HepG2 (cell line): Measurements from ENCODE around the gene ZBTB7A. TPM values are rescaled to one million over a fixed set of nuclear protein-coding genes. Genes with fewer than 3 reads are reported as not detected.

Source experiments
- ATAC-seq: fragments of 200-7000 bp; cut with Tn5 transposase; 3 replicates; pipeline ENCODE4 v1.9.1; 2020; ENCODE audit warnings: mild to moderate bottlenecking, moderate library complexity
- BruUV-seq: library from RNA; stranded (reverse); fragments of 400-500 nt; replicated peaks from 2 replicates; lab custom pipeline; 2021; lab: Mats Ljungman, UMichigan
- CTCF ChIA-PET: fragments of 300-600 bp; formaldehyde crosslinking; extraction: SDS; loops from one replicate; lab custom pipeline; 2021; ENCODE audit warnings: low total read pairs, inconsistent platforms, low intra/inter-chr PET ratio; lab: Yijun Ruan, JAX
- POLR2A ChIA-PET: fragments of 350-600 bp; sonication (Branson Sonifier 250); formaldehyde crosslinking; loops from one replicate; lab custom pipeline; 2020; ENCODE audit warnings: antibody characterized with exemption, inconsistent platforms; lab: Yijun Ruan, JAX
- DNase-seq: peaks from one replicate; pipeline ENCODE4 v3.0.0-alpha.2; 2015; ENCODE audit warnings: low spot score
- FAIRE-seq: peaks from 3 replicates; lab custom pipeline; 2011; peaks lifted over from hg19 to GRCh38; lab: Jason Lieb, UNC
- H2AFZ ChIP-seq: one replicate; pipeline ENCODE4 v1.6.1; 2011; ENCODE audit warnings: low read length, inconsistent platforms
- H3K27ac ChIP-seq: fragments of 300-600 bp; 3 replicates; pipeline ENCODE4 v1.8.0; 2011; ENCODE audit warnings: mixed run types, mild to moderate bottlenecking, mixed read lengths, low read length, inconsistent platforms; ENCODE audit not compliant: insufficient read depth; ENCODE audit errors: extremely low read length
- H3K27me3 ChIP-seq, 2 experiments: fragments of 200-600 bp in 1 of 2; 2 replicates in 1 of 2; 3 replicates in 1 of 2; pipeline versions ENCODE4 v1.6.0 to v1.8.0; 2011; ENCODE audit warnings: low read length in 2 of 2, mild to moderate bottlenecking in 2 of 2, moderate library complexity in 2 of 2, inconsistent platforms in 1 of 2; ENCODE audit not compliant: insufficient read depth in 2 of 2, control insufficient read depth in 1 of 2
- H3K36me3 ChIP-seq, 2 experiments: fragments of 200-600 bp in 1 of 2; replicated peaks in 1 of 2; 2 replicates in 1 of 2; 3 replicates in 1 of 2; pipeline versions ENCODE4 v1.5.1 to v1.8.0; 2011; ENCODE audit warnings: low read length in 2 of 2, inconsistent platforms in 1 of 2; ENCODE audit not compliant: insufficient read depth in 2 of 2, control insufficient read depth in 1 of 2
- H3K4me1 ChIP-seq: 2 replicates; pipeline ENCODE4 v1.5.1; 2012; ENCODE audit warnings: low read length, inconsistent platforms; ENCODE audit not compliant: insufficient read depth
- H3K4me2 ChIP-seq: 2 replicates; pipeline ENCODE4 v1.6.0; 2011; ENCODE audit warnings: low read depth, low read length, inconsistent platforms
- H3K4me3 ChIP-seq, 3 experiments: fragments of 200-600 bp in 1 of 3; sonication (generic), shearing (Covaris generic) in 1 of 3; replicated peaks in 1 of 3; 2 replicates each; pipeline ENCODE4 v1.5.1; 2011 to 2016; ENCODE audit warnings: low read length in 3 of 3, inconsistent platforms in 2 of 3, low read depth in 2 of 3, mild to moderate bottlenecking in 2 of 3, control low read depth in 1 of 3, mixed read lengths in 1 of 3; ENCODE audit not compliant: insufficient read depth in 1 of 3
- H3K79me2 ChIP-seq: one replicate; pipeline ENCODE4 v1.6.1; 2011; ENCODE audit warnings: low read length, inconsistent platforms; ENCODE audit not compliant: insufficient read depth
- H3K9ac ChIP-seq: 2 replicates; pipeline ENCODE4 v1.6.0; 2011; ENCODE audit warnings: mild to moderate bottlenecking, low read depth, low read length, inconsistent platforms; ENCODE audit not compliant: insufficient read depth
- H3K9me3 ChIP-seq: 2 replicates; pipeline ENCODE4 v1.5.1; 2012; ENCODE audit warnings: mild to moderate bottlenecking, low read length
- H4K20me1 ChIP-seq: 2 replicates; pipeline ENCODE4 v1.6.0; 2011; ENCODE audit warnings: inconsistent platforms, mild to moderate bottlenecking, low read length, moderate library complexity; ENCODE audit not compliant: insufficient read depth
- AGO2 ChIP-seq: fragments of 200-400 bp; formaldehyde crosslinking; optimal IDR thresholded peaks from 2 replicates; pipeline ENCODE3; 2017; ENCODE audit warnings: mild to moderate bottlenecking, low read depth, low read length, moderate library complexity
- IKZF1 ChIP-seq: fragments of 450-650 bp; IDR thresholded peaks from 2 replicates; pipeline ENCODE4 v1.7.1; 2016
- NFATC3 ChIP-seq: sonication (generic); formaldehyde crosslinking; IDR thresholded peaks from 2 replicates; pipeline ENCODE4 v1.5.1; 2020; ENCODE audit warnings: mild to moderate bottlenecking, missing genetic modification reagents
- ZNF446 ChIP-seq: sonication (generic); formaldehyde crosslinking; IDR thresholded peaks from 2 replicates; pipeline ENCODE4 v1.5.0; 2020; ENCODE audit warnings: mild to moderate bottlenecking, missing genetic modification reagents
- ZNF768 ChIP-seq: sonication (generic); formaldehyde crosslinking; IDR thresholded peaks from 2 replicates; pipeline ENCODE4 v1.4.0; 2020; ENCODE audit warnings: missing genetic modification reagents
- WGBS: methylation state at CpG from one replicate; pipeline ENCODE4 v1.1.6; 2017; ENCODE audit warnings: low lambda C conversion rate; 5-methylcytosine and 5-hydroxymethylcytosine counted together
- in situ Hi-C: cut with HindIII; loops from 2 replicates; pipeline ENCODE4 v1.10.0; 2017; ENCODE audit warnings: low pct_unique_long_range_greater_than_20kb; ENCODE audit not compliant: extremely low pct_ligation_motif_present
- intact Hi-C: fragments of 100-400 bp; cut with micrococcal nuclease; formaldehyde crosslinking; loops from one replicate; pipeline ENCODE4 v1.10.0; 2022; ENCODE audit not compliant: unreplicated experiment
- polyA plus RNA-seq, 8 experiments: library from polyadenylated mRNA; depleted of rRNA in 3 of 8; stranded (reverse) in 7 of 8; unstranded in 1 of 8; fragments of >200 nt; fragmentation: Illumina TruSeq in 4 of 8; extraction: Trizol in 4 of 8; gene quantifications; 2 replicates each; pipeline versions ENCODE4 v1.2.1 to v1.2.3, GENCODE V29; 2011 to 2016; ENCODE audit warnings: low read depth in 4 of 8, missing spikeins in 1 of 8, mixed read lengths in 1 of 8; ENCODE audit not compliant: insufficient read depth in 1 of 8
- total RNA-seq, 5 experiments: library from RNA; depleted of rRNA; stranded (reverse); fragments of >200 nt; fragmentation: Illumina TruSeq; extraction: Trizol; gene quantifications; 2 replicates each; pipeline ENCODE4 v1.2.3, GENCODE V29; 2016; ENCODE audit warnings: low read depth in 1 of 5

ZBTB7A gene
- total and polyA plus RNA-seq, 2 of the 13 experiments (the other 11 are each of a cell fraction or from before 2014, with no cell fraction given), result 3.6 to 4.0 TPM

- Histone ChIP-seq H3K36me3 (peaks cover 9 to 18% of the 10 kb centered on the region in 2 experiments; a peak in 4 of 5 replicates), H3K4me2 (no peak overlapping the region), H3K27ac (no peak overlapping the region), H3K27me3 (no peaks in the 10 kb centered on the region), H3K4me1 (no peaks in the 10 kb centered on the region), H3K4me3 (no peak overlapping the region), H2AFZ (no peak overlapping the region), H3K9me3 (no peaks in the 10 kb centered on the region), H3K79me2 (no peaks in the 10 kb centered on the region), H4K20me1 (no peaks in the 10 kb centered on the region), H3K9ac (no peak overlapping the region)
- DNase-seq (no peak), FAIRE-seq (no peak), ATAC-seq (no peak)
- WGBS, result 80% methylated on average over 1 of the region's 9 CpGs
- TF ChIP-seq IKZF1 (no peak), AGO2 (peak; percentile 68), NFATC3 (CRISPR knock-in tag) (no peak)
- POLR2A ChIA-PET, result no interaction called here
- BruUV-seq, result no TSS peak
- in situ Hi-C loops, result no loop called here
- CTCF ChIA-PET, result no interaction called here
- intact Hi-C loops, result no loop called here
Observed at GRCh38 chr19:4030981-4031380, 35.7 kb downstream of the ZBTB7A start.

GRCh38 chr19:4030552-4030951 lies 36.1 kb downstream of the ZBTB7A start:
- POLR2A ChIA-PET, result no interaction called here
- no peak overlapping the region for H3K27ac ChIP-seq
- H3K9ac ChIP-seq, result no peak overlapping the region
- H3K9me3 ChIP-seq, result no peaks in the 10 kb centered on the region
- TF ChIP-seq ZNF768 (CRISPR knock-in tag) (peak; percentile 86), ZNF446 (CRISPR knock-in tag) (no peak)
- TF ChIP-seq, all 625 proteins: peak for 1
- no peak for DNase-seq
- FAIRE-seq, result no peak
- no peak for ATAC-seq
- intact Hi-C loops (no loop called here), in situ Hi-C loops (no loop called here)
- CTCF ChIA-PET, result no interaction called here
- Histone ChIP-seq H3K4me2 (no peak overlapping the region), H3K27me3 (no peaks in the 10 kb centered on the region), H4K20me1 (no peaks in the 10 kb centered on the region), H3K4me1 (no peaks in the 10 kb centered on the region), H2AFZ (no peak overlapping the region), H3K79me2 (no peaks in the 10 kb centered on the region), H3K4me3 (no peak overlapping the region), H3K36me3 (peaks cover 8 to 15% of the 10 kb centered on the region in 2 experiments; a peak in 4 of 5 replicates)
- no TSS peak for BruUV-seq
- 98% methylated on average over 6 of the region's 6 CpGs for WGBS
